H1 (cell line): ENCODE results near the gene MAPK8.

Source experiments
- ATF3 ChIP-seq: IDR thresholded peaks from 2 replicates; pipeline ENCODE4 v1.6.1; 2011; ENCODE audit warnings: low read depth, mild to moderate bottlenecking, low read length; ENCODE audit not compliant: insufficient read depth
- CTCF ChIP-seq, 3 experiments: IDR thresholded peaks; 1 replicate in 2 of 3; 2 replicates in 1 of 3; pipeline versions ENCODE4 v1.5.1 to v1.6.1; 2011; ENCODE audit warnings: low read length in 3 of 3, mild to moderate bottlenecking in 3 of 3, inconsistent platforms in 2 of 3, low read depth in 1 of 3, moderate library complexity in 1 of 3; ENCODE audit not compliant: insufficient read depth in 1 of 3; ENCODE audit errors: control extremely low read depth in 1 of 3
- KDM1A ChIP-seq: fragments of 200-600, 300-600 bp; sonication (generic); IDR thresholded peaks from 2 replicates; pipeline ENCODE4 v1.7.1; 2016; ENCODE audit warnings: mild to moderate bottlenecking, low read length, borderline replicate concordance
- KDM5A ChIP-seq: fragments of 200-600 bp; IDR thresholded peaks from 2 replicates; pipeline ENCODE4 v1.7.1; 2012; ENCODE audit warnings: mild to moderate bottlenecking, low read length, inconsistent platforms, mixed read lengths
- MAX ChIP-seq: IDR thresholded peaks from 2 replicates; pipeline ENCODE4 v1.6.1; 2012; ENCODE audit warnings: inconsistent platforms
- POLR2A ChIP-seq, 2 experiments: IDR thresholded peaks; 1 replicate in 1 of 2; 2 replicates in 1 of 2; pipeline ENCODE4 v1.6.1; 2011; ENCODE audit warnings: low read depth in 2 of 2, low read length in 2 of 2, mild to moderate bottlenecking in 2 of 2; ENCODE audit errors: control extremely low read depth in 1 of 2
- RAD21 ChIP-seq, 2 experiments: IDR thresholded peaks in 1 of 2; conservative IDR thresholded peaks in 1 of 2; 2 replicates each; pipeline ENCODE4 v1.6.1; 2011; ENCODE audit warnings: low read depth in 2 of 2, low read length in 2 of 2, improper control_type of control experiment in 1 of 2, inconsistent platforms in 1 of 2, mild to moderate bottlenecking in 1 of 2, moderate library complexity in 1 of 2
- SIN3A ChIP-seq, 2 experiments: IDR thresholded peaks in 1 of 2; conservative IDR thresholded peaks in 1 of 2; 2 replicates each; pipeline ENCODE4 v1.6.1; 2011 to 2012; ENCODE audit warnings: low read length in 2 of 2, improper control_type of control experiment in 1 of 2, low read depth in 1 of 2, mild to moderate bottlenecking in 1 of 2
- TEAD4 ChIP-seq: IDR thresholded peaks from 2 replicates; pipeline ENCODE4 v1.6.1; 2012; ENCODE audit warnings: low read depth, low read length, inconsistent platforms, mixed read lengths
- YY1 ChIP-seq: IDR thresholded peaks from 2 replicates; pipeline ENCODE4 v1.6.1; 2011; ENCODE audit warnings: low read depth, mild to moderate bottlenecking, low read length

- TF ChIP-seq CTCF (IDR thresholded peaks at IDR 0.05; ENCODE audit: control extremely low read depth in 1 of 3, insufficient read depth in 1 of 3, low read depth in 1 of 3, low read length in 3 of 3) (no peak), ATF3 (no peak), KDM1A (no peak), POLR2A (IDR thresholded peaks at IDR 0.05; ENCODE audit: control extremely low read depth in 1 of 2, low read depth in 2 of 2, low read length in 2 of 2) (no peak), YY1 (no peak), RAD21 (IDR thresholded peaks at IDR 0.05 in 1 of 2, conservative IDR thresholded peaks at IDR 0.05 in 1 of 2; ENCODE audit: low read depth in 2 of 2, low read length in 2 of 2) (no peak), TEAD4 (no peak), KDM5A (no peak), MAX (no peak), SIN3A (conservative IDR thresholded peaks at IDR 0.05 in 1 of 2, IDR thresholded peaks at IDR 0.05 in 1 of 2; ENCODE audit: low read depth in 1 of 2, low read length in 2 of 2) (no peak)
Observed at GRCh38 chr10:48410503-48410902, 104.0 kb downstream of the MAPK8 start.
